ENCODE results near the gene NCDN.
A peak's percentile ranks its signal among the peaks of the same experiment; 100 is the strongest.
"Not testable (repeated sequence)": the region's sequence is repeated elsewhere in the genome, so short reads cannot be mapped to it uniquely, and the experiment has no call there.

Gene NCDN

DNA sequence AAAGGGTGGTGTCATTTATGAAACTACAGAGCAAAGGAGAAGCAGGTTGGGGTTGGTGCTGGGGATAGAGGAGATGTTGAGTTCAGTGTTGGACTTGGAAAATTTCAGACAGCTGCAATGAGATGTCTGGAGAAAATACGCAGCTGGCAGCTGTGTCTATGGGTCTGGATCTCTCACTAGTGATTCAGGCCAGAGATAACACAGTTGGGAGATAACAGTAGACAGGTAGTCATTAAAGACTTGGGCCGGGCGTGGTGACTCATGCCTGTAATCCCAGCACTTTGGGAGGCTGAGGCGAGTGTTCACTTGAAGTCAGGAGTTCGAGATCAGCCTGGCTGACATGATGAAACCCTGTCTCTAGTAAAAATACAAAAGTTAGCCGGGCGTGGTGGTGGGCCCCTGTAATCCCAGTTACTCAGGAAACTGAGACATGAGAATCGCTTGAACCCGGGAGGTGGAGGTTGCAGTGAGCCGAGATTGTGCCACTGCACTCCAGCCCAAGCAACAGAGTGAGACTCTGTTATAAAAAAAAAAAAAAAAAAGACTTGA is 13.1 kb downstream of the NCDN start:
- DNase-seq = no peak
- no peak for TF ChIP-seq POLR2A (IDR thresholded peaks at IDR 0.05; ENCODE audit: low read length)
- TF ChIP-seq GATA1 (IDR thresholded peaks at IDR 0.05; ENCODE audit: low read depth, low read length) = no peak

DNA sequence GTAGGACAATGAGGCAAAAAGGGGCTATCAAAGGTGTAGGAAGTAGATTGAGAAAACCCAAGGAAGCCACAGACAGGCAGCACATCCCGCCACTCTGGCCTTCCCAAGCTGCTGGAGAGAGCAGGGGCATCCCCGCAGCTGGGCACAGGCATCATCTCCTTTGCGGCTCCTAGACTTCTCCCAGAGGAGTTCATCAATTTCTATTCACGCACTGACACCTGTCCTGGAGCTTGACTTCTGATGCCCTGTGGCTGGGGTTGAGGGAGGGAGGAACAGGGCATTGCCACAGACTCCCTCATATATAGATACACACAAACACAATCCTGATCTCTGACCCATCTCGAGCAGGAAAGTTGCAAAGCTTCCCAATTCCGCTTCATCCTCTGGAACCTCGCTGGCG is 13.7 kb downstream of the NCDN start:
- DNase-seq = no peak
- TF ChIP-seq GATA1 (IDR thresholded peaks at IDR 0.05; ENCODE audit: low read depth, low read length) (no peak), POLR2A (IDR thresholded peaks at IDR 0.05; ENCODE audit: low read length) (no peak)

DNA sequence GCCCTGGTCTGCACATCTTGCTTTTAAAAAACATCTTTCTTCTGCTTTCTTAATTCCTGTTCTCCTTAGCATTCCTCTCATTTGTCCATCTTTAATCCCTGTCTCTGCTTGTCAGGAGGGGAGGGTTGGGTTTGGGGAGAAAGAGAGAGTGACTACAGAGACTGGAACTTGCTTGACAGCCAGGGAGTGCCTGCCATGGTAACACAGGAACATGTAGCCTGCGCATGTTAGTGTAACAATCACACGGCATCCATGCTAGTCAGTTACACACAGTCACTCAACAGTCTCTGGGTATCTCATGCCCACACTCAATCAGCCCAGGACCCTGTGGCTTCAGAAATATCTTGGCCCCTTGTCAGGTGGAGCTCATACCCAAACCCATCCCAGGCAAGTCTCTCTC is 14.7 kb downstream of the NCDN start:
- DNase-seq = no peak
- TF ChIP-seq GATA1 (IDR thresholded peaks at IDR 0.05; ENCODE audit: low read depth, low read length) = no peak
- no peak for TF ChIP-seq POLR2A (IDR thresholded peaks at IDR 0.05; ENCODE audit: low read length)

DNA sequence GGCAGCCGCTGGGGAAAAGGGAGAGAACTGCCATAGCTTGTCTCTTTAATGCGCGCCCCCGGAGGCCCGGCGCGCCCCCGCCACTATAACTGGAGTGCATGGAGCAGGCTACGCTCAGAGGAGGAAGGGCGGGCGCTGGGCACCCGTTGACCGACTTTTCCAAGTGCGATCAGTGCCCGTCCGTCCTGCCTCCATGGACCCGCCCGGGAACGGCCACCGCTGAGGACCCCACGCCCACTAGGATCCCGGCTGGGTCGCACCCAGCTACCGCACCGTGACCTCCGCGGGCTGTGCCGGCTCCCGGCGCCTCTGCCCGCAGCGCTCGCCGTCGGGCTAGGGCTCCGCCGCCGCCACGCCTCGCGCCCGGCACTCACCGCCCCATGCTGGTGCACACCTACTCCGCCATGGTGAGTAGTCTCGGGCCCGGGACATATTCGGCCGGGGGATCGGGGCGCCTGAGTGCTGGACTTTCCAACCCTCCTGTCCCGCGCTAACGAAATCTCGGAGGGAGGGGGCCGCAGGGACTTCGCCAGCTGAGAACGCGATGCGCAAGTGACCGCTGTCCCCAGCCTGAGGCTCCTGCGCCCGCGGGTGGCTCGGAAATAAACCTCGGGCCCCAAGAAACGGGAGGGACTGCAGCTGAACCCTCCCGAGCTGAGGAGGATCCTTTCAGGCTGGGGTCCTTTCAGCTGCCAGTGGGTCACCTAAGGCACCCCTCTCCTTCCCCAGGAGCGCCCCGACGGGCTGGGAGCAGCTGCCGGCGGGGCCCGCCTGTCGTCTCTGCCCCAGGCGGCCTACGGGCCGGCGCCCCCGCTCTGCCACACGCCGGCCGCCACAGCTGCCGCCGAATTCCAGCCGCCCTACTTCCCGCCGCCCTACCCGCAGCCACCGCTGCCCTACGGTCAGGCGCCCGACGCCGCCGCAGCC is 15.9 kb downstream of the NCDN start, which contains the start of gene TFAP2E:
Gene TFAP2E (plus strand): TSS at position 117 of the 927 bp plus-strand sequence. CDS start 264 bp downstream, at position 381.
- TF ChIP-seq GATA1 (IDR thresholded peaks at IDR 0.05; ENCODE audit: low read depth, low read length) = no peak
- TF ChIP-seq POLR2A (IDR thresholded peaks at IDR 0.05; ENCODE audit: low read length) = no peak
- DNase-seq = peak in 1 of 2 experiments; percentile 28

DNA sequence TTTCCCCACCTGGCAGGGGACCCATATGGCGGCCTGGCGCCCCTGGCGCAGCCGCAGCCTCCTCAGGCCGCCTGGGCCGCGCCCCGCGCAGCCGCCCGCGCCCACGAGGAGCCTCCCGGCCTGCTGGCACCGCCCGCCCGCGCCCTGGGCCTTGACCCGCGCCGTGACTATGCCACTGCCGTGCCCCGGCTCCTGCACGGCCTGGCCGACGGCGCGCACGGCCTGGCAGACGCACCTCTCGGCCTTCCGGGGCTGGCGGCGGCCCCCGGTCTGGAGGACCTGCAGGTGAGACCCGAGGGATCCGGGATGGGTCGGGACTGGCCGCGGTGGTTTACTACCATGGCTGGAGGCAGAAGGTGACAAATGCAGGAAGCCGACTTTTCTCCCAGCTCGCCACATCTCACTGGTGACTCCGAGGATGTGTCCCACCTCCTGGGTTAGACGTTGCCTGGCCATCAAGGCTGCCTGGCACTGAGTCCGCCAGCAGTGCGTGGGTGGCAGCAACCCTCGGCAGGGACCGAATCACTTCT is 16.6 kb downstream of the NCDN start:
- TF ChIP-seq POLR2A (IDR thresholded peaks at IDR 0.05; ENCODE audit: low read length) = no peak
- no peak for TF ChIP-seq GATA1 (IDR thresholded peaks at IDR 0.05; ENCODE audit: low read depth, low read length)
- DNase-seq = no peak

DNA sequence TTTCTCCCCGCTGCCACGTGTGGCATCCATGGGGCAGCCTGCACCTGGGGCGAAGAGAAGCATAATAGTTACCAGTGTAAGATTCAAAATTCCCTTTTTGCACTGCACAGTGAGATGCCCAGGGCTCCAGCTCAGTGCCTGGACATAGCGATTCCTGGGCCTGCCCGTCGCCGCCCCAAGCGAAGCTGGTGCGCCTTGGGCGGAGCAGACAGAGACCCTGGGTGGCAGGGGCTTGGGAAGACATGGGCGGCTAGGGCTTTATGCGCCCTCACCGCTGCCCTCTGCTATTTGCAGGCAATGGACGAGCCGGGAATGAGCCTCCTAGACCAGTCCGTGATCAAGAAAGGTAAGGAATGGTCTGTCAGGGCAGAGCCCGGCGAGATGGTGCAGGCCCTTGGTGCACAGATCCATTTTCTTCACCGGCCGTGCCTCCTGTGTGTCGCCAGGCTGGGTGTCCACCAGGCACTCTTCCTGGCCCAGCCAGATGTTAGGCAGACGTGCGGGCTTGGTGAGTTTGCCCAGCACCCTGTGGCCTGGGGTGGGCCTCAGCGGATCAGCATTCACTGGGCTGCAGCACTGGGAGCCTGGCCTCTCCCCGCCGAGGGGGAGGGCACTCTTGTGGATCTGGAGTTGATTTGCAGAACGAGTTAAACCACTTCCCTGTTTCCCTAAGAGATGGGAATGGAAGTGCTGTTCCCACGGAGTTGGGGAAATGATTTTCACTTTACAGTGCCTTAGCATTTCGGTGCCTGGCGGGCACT is 17.2 kb downstream of the NCDN start:
- TF ChIP-seq POLR2A (IDR thresholded peaks at IDR 0.05; ENCODE audit: low read length) = no peak
- no peak for DNase-seq

DNA sequence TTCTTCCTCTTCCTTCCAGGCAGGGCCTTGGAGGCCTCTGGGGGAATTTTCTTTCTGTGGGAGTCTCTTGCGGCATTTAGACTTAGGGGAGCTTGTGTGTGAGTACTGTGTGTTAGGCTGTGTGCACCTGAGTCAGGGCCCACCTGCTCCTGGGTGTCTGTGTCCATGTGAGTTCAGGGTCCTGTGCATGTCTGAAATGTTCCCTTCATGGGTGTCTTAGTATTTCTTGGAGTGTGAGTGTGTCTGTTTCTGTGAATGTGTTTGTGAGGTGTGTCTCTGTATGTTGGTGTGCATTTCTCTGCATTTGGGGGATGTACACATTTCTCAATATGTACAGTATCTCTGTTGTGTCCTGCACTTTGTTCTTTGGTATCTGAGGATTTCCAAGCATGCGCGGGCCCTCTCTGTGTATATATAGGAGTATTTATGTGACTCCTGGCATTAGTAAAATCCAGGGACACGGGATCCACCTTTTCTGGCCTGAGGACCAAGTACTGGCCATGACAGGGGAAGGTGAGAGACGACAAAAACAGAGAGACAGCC is 17.9 kb downstream of the NCDN start:
- DNase-seq = no peak
- TF ChIP-seq GATA1 (IDR thresholded peaks at IDR 0.05; ENCODE audit: low read depth, low read length) (no peak), POLR2A (IDR thresholded peaks at IDR 0.05; ENCODE audit: low read length) (no peak)

DNA sequence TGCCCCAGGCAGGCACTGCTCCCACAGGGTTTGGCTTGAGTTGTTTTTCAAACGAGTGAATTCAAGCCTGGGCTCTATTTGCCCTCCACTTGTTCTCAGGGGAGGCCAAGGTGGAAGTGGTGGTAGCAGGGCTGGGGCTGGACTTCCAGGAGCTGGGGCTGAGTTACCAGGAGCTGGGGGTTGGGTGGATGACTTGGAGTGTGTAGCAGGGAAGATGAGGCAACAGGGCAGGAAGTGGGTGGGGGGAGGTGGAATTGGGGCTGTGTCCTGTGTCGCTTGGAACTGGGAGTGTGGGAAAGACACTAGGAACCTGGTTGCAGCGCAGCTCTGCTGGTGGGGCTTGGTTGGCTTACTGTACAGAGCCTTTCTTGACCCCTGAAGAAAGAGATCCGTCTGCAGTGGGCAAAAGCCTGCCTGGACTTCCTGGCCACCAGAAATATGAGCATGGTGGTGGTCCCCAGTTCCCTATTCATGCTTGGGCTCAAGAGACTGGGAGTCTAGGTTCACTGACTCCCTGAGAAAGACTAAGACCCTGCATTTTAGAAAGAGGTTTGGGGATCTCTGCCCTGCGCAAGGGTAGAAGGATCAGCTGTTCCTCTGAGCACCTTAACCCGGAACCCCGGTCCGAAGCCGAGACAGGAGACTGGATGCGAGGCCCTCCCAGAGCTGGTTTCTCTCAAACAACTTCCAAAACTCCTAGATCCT is 18.6 kb downstream of the NCDN start:
- TF ChIP-seq POLR2A (IDR thresholded peaks at IDR 0.05; ENCODE audit: low read length) (no peak), GATA1 (IDR thresholded peaks at IDR 0.05; ENCODE audit: low read depth, low read length) (no peak)
- DNase-seq = no peak

DNA sequence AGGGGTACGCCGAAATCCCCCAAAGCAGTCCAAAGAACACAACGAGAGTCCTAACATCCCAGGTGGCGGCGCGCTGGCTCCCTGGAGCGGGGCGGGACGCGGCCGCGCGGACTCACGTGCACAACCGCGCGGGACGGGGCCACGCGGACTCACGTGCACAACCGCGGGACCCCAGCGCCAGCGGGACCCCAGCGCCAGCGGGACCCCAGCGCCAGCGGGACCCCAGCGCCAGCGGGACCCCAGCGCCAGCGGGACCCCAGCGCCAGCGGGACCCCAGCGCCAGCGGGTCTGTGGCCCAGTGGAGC is 19.1 kb downstream of the NCDN start:
- DNase-seq = not testable (repeated sequence)

DNA sequence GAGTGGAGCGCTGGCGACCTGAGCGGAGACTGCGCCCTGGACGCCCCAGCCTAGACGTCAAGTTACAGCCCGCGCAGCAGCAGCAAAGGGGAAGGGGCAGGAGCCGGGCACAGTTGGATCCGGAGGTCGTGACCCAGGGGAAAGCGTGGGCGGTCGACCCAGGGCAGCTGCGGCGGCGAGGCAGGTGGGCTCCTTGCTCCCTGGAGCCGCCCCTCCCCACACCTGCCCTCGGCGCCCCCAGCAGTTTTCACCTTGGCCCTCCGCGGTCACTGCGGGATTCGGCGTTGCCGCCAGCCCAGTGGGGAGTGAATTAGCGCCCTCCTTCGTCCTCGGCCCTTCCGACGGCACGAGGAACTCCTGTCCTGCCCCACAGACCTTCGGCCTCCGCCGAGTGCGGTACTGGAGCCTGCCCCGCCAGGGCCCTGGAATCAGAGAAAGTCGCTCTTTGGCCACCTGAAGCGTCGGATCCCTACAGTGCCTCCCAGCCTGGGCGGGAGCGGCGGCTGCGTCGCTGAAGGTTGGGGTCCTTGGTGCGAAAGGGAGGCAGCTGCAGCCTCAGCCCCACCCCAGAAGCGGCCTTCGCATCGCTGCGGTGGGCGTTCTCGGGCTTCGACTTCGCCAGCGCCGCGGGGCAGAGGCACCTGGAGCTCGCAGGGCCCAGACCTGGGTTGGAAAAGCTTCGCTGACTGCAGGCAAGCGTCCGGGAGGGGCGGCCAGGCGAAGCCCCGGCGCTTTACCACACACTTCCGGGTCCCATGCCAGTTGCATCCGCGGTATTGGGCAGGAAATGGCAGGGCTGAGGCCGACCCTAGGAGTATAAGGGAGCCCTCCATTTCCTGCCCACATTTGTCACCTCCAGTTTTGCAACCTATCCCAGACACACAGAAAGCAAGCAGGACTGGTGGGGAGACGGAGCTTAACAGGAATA is 19.7 kb downstream of the NCDN start:
- DNase-seq = peak; percentile 21 to 31
- TF ChIP-seq GATA1 (IDR thresholded peaks at IDR 0.05; ENCODE audit: low read depth, low read length) (no peak), POLR2A (IDR thresholded peaks at IDR 0.05; ENCODE audit: low read length) (no peak)

DNA sequence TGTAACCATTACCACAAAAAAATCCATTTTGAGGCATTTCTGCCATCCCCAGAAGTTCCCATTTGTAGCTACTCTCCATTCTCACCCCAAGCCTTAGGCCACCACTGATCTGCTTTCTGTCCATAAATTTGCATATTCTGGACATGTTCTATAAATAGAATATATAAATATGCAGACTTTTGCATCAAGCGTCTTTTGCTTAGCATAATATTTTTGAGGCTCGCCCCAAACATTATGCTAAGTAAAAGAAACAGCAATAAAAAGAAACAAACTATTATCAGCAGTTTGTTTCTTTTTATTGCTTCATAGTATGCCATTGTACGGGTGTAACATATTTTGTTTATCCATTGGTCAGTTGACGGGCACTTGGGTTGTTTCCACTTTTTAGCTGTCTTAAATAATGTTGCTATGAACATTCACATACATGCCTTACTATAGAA is 23.4 kb downstream of the NCDN start:
- TF ChIP-seq POLR2A (IDR thresholded peaks at IDR 0.05; ENCODE audit: low read length) = no peak
- TF ChIP-seq GATA1 (IDR thresholded peaks at IDR 0.05; ENCODE audit: low read depth, low read length) = no peak
- DNase-seq = no peak

DNA sequence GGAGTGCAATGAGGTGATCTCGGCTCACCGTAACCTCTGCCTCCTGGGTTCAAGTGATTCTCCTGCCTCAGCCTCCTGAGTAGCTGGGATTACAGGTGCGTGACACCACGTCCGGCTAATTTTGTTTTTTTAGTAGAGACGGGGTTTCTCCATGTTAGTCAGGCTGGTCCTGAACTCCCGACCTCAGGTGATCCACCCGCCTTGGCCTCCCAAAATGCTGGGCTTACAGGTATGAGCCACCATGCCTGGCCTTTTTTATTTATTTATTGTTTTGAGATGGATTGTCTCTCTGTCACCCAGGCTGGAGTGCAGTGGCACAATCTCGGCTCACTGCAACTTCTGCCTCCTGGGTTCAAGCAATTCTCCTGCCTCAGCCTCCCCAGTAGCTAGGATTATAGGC is 24.0 kb downstream of the NCDN start:
- not testable (repeated sequence) for DNase-seq

DNA sequence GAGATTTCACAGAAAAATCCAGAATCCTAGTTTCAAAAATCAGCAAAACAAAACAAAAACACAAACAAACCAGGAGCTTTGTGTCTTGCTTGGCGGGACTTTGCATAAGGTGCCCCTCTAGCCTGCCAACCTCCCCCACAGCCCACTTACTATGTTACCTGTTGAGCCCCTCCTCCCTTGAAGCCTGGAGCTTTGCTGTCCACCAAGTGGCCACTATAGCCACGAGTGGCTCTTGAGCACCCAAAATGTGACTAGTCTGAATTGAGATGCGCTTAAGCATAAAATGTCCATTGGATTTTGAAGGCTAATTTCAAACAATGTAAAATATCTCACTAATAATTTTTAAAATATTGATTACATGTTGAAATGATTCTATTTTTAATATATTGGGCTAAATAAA is 27.7 kb downstream of the NCDN start:
- TF ChIP-seq GATA1 (IDR thresholded peaks at IDR 0.05; ENCODE audit: low read depth, low read length) (no peak), POLR2A (IDR thresholded peaks at IDR 0.05; ENCODE audit: low read length) (no peak)

DNA sequence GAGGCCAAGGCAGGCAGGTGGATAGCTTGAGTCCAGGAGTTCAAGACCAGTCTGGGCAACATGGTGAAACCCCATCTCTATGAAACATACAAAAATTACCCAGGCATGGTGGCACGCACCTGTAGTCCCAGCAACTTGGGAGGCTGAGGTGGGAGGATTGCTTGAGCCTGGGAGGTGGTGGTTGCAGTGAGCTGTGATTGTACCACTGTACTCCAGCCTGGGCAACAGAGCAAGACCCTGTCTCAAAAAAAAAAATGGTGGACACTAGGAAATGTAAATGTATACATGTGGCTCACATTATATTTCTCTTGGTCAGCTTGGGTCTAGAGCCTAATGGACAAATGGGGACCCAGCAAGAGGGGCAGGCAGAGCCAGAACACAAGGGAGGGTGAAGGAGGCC is 28.2 kb downstream of the NCDN start:
- not testable (repeated sequence) for DNase-seq

More for the DNA sequence above, 27.7 kb downstream of the NCDN start:
- DNase-seq = no peak

Measured in erythroblast (primary cell).